Measurements from ENCODE around the gene RBP2. TPM values are rescaled to one million over a fixed set of nuclear protein-coding genes. Genes with fewer than 3 reads are reported as not detected.
A peak's percentile ranks its signal among the peaks of the same experiment; 100 is the strongest.

Gene RBP2
- total and polyA plus RNA-seq, 8 donors: 2.9 to 52.7 TPM; not detected in 6

DNA sequence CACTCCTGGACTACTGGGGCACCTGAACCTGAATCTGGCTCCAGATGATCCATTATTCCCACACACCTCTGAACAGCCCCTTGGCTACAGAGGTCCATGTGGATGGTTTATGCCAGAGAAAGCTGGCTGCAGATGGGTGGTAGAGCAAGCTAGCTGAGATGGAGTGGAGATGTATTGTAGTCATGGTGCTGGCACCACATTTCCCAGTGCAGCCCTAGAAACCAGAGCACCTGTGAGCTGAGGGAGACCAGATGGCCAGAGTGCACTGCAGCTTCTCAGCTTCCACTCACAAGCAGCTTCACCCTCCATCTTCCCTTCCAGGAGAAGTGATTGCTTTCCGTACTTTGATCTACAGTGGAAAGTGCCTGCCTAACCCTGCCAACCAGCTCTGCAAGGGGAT is 33.3 kb upstream of the RBP2 start:
- H3K36me3 ChIP-seq: no peaks in the 10 kb centered on the region
- no peaks in the 10 kb centered on the region for H3K27me3 ChIP-seq
- H3K4me1 ChIP-seq: no peaks in the 10 kb centered on the region
- H3K9me3 ChIP-seq: no peaks in the 10 kb centered on the region
- WGBS, 5 donors: 0 to 100% (median 64%) methylated on average over 1 of the region's 1 CpG
- H3K4me3 ChIP-seq: no peak overlapping the region
- intact Hi-C loops (cut with DNase I; ENCODE audit: low total_unique reads): no loop called here
- TF ChIP-seq POLR2A (IDR thresholded peaks at IDR 0.05) (no peak), POLR2AphosphoS5 (IDR thresholded peaks at IDR 0.05) (no peak), EP300 (IDR thresholded peaks at IDR 0.05) (no peak), CTCF (IDR thresholded peaks at IDR 0.05) (no peak)
- no peak overlapping the region for H3K27ac ChIP-seq
- DNase-seq: peak in 1 of 2 donors; percentile 42

GRCh38 chr3:139506766-139507165 is 30.4 kb upstream of the RBP2 start:
- intact Hi-C loops (cut with DNase I; ENCODE audit: low total_unique reads): no loop called here
- WGBS, 5 donors: 26 to 71% (median 52%) methylated on average over 2 of the region's 2 CpGs
- Histone ChIP-seq H3K36me3 (no peaks in the 10 kb centered on the region), H3K27me3 (no peaks in the 10 kb centered on the region), H3K9me3 (no peaks in the 10 kb centered on the region), H3K27ac (no peak overlapping the region), H3K4me3 (no peak overlapping the region), H3K4me1 (no peaks in the 10 kb centered on the region)
- no peak for TF ChIP-seq CTCF (IDR thresholded peaks at IDR 0.05)
- no peak for TF ChIP-seq EP300 (IDR thresholded peaks at IDR 0.05)
- no peak for TF ChIP-seq POLR2AphosphoS5 (IDR thresholded peaks at IDR 0.05)
- TF ChIP-seq POLR2A (IDR thresholded peaks at IDR 0.05): no peak
- DNase-seq: no peak

- no peaks in the 10 kb centered on the region for H3K36me3 ChIP-seq
- no peak overlapping the region for H3K27ac ChIP-seq
- 59 to 83% (median 69%) methylated on average over 2 of the region's 2 CpGs for WGBS, 5 donors
- no peaks in the 10 kb centered on the region for H3K27me3 ChIP-seq
- no peak overlapping the region for H3K4me3 ChIP-seq
- no peaks in the 10 kb centered on the region for H3K4me1 ChIP-seq
- intact Hi-C loops (cut with DNase I; ENCODE audit: low total_unique reads): no loop called here
- TF ChIP-seq CTCF (IDR thresholded peaks at IDR 0.05): no peak
- TF ChIP-seq POLR2AphosphoS5 (IDR thresholded peaks at IDR 0.05): no peak
- TF ChIP-seq EP300 (IDR thresholded peaks at IDR 0.05): no peak
- no peak for TF ChIP-seq POLR2A (IDR thresholded peaks at IDR 0.05)
- peak in 1 of 2 donors; percentile 38 for DNase-seq
- H3K9me3 ChIP-seq: no peaks in the 10 kb centered on the region
Measured at GRCh38 chr3:139505829-139506386, 29.6 kb upstream of the RBP2 start.

DNA sequence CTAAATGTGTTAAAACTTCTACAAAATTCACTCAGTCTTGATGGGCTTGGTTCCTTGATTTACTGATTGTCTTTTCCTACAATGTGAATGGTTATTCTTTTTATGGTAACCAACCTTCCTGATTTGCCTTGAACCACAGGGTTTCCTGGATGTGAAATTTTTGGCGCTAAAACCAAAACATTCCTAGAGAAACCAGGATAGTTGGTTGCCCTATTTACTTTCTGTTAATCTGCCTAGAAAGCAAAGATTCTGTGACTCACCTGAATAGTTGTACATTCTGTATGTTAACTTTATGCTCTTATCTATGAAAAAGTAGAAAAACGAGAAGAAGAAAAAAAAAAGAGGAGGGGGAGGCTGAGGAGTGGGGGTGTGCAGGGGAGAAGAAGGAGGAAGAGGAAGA is 23.2 kb upstream of the RBP2 start:
- intact Hi-C loops (cut with DNase I; ENCODE audit: low total_unique reads): no loop called here

More for the DNA sequence above, 23.2 kb upstream of the RBP2 start:
- no peaks in the 10 kb centered on the region for H3K4me1 ChIP-seq
- DNase-seq: no peak
- no peak overlapping the region for H3K27ac ChIP-seq
- peaks cover 0 to 2% (median 0%) of the 10 kb centered on the region in 4 donors for H3K36me3 ChIP-seq
- 29 to 64% (median 39%) methylated on average over 2 of the region's 2 CpGs for WGBS, 5 donors
- TF ChIP-seq POLR2A (IDR thresholded peaks at IDR 0.05) (no peak), EP300 (IDR thresholded peaks at IDR 0.05) (no peak), POLR2AphosphoS5 (IDR thresholded peaks at IDR 0.05) (no peak), CTCF (IDR thresholded peaks at IDR 0.05) (no peak)
- no peak overlapping the region for H3K4me3 ChIP-seq
- H3K27me3 ChIP-seq: no peaks in the 10 kb centered on the region
- peaks cover 0 to 8% (median under 1%) of the 10 kb centered on the region in 4 donors for H3K9me3 ChIP-seq
